NCI-H2196 (cell line): Measurements from ENCODE around the gene PACRG.
"Not testable (repeated sequence)": the region's sequence is repeated elsewhere in the genome, so short reads cannot be mapped to it uniquely, and the experiment has no call there.

ENCODE experiments used
- DNase-seq: peaks from one replicate; lab custom pipeline; 2025; ENCODE audit not compliant: unreplicated experiment; lab: John Stamatoyannopoulos, UW

PACRG gene

GRCh38 chr6:162922563-162923166 lies 194.9 kb downstream of the PACRG start:
- no peak for DNase-seq

DNA sequence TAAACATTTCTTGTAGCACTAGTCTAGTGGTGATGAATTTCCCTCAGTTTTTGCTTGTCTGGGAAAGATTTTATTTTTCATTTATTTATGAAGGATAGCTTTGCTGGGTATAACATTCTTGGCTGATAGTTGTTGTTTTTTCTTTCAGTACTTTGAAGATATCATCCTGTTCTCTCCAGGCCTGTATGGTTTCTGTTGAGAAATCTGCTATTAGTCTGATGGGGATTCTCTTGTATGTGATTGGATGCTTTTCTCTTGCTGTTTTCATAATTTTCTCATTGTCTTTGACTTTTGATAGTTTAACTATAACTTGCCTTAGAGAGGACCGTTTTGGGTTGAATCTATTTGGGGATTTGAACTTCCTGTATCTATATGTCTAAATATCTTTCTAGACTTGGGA lies 207.1 kb downstream of the PACRG start:
- DNase-seq: no peak

GRCh38 chr6:162940426-162940825 lies 212.7 kb downstream of the PACRG start:
- DNase-seq: no peak

DNA sequence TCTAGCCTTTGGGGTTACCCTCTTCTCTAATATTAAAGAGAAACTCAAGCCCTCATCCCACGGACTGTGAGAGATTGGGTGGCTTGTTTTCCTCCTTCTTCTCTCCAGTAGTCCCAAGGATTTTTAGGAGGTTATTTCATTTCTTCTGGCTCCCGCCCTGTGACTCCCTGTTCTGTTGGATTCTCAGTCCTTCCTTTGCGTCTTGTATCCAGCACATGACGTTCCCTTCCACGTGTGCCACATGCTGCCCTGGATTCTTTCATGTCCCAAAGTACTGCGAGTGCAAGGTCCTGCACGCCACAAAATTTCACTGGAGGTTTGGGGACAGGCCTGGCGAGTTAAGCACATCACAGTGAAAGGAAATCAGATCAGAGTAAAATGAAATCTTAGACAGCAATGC lies 213.4 kb downstream of the PACRG start:
- no peak for DNase-seq

- no peak for DNase-seq
Measured at GRCh38 chr6:162942866-162943265, 215.1 kb downstream of the PACRG start.

DNA sequence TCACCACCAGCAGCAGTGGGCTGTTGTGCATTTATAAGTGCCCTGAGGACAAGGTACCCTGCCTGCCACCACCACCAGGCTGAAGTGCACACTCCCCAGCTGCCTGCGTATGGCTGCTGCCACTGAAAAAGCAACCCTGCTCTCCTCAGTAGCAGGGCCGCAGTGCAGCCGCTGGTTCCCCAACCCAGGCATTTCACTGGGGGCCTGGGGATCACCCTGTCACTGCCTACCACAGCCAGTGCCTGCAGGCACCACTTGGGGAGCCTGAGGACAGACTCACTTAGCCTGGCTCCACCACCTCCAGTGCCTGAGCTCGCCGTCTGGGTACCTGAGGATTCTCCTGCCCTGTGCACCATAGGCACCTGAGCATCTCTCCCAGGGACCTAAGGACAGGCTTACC lies 215.6 kb downstream of the PACRG start:
- DNase-seq: no peak

DNA sequence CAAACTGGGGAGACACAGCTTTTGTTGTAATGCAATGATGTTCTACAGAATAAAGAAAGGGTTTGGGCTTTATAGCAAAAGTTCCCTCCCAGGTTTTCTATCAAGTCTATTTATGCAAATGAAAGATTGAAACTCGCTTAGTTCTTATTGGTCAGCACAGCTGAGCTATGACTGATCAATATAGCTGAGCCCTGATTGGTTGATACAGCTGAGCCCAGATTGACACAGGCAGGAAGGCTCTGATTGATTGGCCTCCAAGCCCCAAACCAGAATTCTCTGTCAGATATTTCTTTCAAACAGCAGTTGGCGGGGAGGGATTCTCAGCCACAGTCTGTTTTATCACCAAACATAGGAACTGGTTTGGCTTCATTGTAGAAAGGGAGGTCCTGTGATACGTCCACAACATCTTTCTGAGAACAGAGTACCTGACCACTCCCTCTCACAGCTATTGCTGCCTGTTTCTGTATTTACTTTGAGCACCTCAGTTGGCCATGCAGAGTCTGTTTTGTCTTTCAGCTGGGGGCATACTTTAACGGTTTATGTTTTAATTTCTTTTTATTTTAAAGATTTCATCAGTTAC lies 223.5 kb downstream of the PACRG start:
- no peak for DNase-seq

GRCh38 chr6:162952423-162952822 lies 224.6 kb downstream of the PACRG start:
- no peak for DNase-seq

- no peak for DNase-seq
Measured at GRCh38 chr6:162957062-162957461, 229.3 kb downstream of the PACRG start.

DNA sequence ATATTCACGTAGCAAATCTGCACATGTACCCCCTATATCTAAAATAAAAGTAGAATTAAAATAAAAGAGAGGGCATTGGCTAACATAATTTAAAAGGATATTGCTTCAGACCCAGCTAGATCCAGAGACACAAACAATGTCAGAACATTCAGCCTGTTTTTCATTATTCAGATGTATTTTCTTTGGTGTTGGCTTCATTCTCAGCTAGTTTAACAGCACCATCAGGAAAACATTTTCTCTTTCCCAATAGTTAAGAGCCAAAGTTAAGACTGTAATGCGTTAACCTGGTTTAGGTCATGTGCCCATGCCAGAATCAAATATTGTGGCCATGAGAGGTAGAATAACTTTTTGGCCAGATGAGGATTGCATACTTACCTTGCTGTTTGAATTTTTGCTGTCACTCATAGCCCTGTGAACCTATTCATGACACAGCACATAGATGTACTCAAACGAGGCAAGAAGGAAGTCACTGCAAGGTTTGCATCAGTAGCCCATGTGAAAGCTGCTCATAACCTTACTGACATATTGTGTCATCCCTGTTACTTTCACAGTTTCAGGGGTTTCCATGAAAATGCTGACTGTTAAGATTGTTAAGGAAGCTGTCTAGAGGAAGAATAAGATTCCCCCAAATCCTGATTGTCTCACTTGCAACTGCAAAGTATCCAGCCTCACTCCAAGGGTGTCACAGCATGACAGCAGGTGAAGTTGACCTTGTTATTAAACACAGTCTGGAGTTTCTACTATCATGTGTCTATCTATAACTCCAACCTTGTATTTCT lies 233.1 kb downstream of the PACRG start:
- no peak for DNase-seq

DNA sequence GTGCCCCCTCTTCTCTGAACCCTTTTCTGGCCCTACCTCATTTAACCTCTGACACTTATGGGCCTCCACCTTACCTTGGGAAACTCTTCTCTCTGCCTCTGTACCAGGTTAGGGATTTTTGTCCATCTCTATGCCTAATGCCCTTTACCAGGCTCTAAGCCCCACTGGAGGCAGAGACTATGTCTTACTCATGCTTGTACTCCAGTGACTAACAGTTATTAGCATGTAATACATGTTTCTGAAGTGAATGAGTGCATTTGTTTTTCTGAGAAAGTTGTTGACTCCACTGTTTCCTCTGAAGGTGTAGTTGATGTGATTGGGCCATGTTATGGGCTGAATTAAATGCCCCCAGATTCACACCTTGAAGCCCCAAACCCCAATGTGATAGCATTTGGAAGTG lies 234.3 kb downstream of the PACRG start:
- DNase-seq: no peak

DNA sequence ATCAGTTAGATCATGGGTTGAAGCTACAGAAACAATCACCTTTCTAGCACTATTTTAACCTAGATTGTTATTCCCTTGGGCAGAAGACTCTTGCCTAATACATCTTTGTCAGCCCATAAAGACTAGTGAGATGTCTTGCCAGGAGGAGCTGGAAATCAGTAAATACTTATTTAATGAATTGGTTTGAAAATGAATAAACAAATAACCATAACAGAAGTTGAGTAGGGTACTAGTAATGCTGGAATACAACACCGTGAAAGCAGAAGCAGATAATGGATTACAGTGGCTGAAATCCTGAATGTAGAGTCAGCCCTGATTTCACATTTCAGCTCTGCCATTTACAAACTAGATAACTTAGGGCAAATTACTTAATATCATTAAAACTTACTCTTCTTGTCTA lies 236.1 kb downstream of the PACRG start:
- no peak for DNase-seq

DNA sequence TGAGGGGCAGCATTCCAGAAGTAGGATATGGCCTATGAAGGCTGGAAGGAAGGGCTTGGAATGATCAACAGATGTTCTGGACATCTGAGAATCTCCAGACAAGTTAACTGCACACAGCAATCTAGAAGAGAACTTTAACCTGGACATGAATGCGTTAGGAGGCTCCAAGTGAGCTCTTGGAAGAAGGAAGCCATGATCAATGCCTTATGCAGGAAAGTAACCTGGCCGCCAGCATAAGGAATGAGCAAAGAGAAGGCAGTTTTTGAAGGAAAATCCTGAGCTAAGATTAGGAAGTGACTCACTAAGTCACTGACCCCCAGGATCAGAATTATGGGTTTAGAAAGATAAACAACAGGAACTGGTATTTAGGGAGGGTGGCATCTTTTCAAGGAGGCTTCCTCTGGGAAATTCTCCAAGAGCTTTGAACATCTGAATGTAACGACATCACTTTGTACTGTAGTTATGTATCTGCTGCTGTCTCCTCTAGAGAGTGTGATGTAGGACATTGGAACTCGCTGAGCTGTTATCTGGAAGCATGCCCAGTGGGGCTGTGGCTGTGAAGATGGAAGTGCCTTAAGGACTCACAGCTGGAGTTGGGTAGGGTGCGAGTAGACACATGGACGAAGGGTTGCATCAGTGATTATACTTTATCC lies 236.8 kb downstream of the PACRG start:
- no peak for DNase-seq

GRCh38 chr6:162965366-162965765 lies 237.6 kb downstream of the PACRG start:
- no peak for DNase-seq

- no peak for DNase-seq
Measured at GRCh38 chr6:162970246-162970645, 242.5 kb downstream of the PACRG start.

GRCh38 chr6:162971356-162971755 lies 243.6 kb downstream of the PACRG start:
- DNase-seq: no peak

GRCh38 chr6:162973151-162973872 lies 245.5 kb downstream of the PACRG start:
- DNase-seq: no peak

DNA sequence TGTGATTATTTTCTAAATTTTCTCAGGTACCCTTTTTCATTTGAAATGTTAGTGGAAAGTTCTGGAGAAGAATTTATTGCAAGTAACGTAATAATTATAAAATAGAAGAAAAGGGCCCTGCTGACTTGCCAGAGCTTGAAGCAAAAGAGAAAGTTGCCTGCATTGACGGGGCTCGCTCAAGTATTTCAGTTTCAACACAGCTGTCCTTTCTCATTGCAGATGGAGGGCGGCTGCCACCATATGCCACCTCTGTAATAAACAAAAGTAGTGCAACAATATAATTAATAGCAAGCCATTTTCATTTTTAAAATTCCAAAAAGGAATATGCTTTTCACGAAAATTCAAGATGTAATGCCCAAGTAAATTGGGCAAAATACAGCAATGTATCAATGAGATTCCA lies 246.2 kb downstream of the PACRG start:
- DNase-seq: no peak

DNA sequence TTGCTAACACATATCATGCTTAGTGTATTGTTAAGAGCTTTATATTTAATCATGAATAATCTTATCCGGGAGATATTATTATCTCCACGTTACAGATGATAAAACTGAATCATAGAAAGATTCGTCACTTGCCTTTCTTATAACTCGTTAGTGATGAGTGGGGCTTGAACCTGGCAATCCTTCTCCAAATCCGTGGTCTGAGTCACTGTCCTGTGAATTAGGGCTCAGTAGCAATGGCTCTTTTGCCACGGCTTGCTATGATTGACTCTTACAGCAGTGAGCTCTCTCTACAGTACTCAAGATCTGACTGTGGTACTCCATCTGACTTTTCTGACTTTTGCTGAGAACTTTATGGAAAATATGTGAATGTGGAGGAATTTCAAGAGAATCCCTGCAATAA lies 246.9 kb downstream of the PACRG start:
- no peak for DNase-seq

- DNase-seq: no peak
Measured at GRCh38 chr6:162976141-162976540, 248.4 kb downstream of the PACRG start.

- not testable (repeated sequence) for DNase-seq
Measured at GRCh38 chr6:162983234-162983633, 255.5 kb downstream of the PACRG start.
